GM12874 (cell line): ENCODE results near the gene SERPINB5.
A peak's percentile ranks its signal among the peaks of the same experiment; 100 is the strongest.

ENCODE experiments used
- TF ChIP-seq, protein P1 (sequence below): IDR thresholded peaks from 2 replicates; pipeline ENCODE4 v1.5.1; 2011; ENCODE audit warnings: low read depth, mild to moderate bottlenecking, control low read depth, low read length, moderate library complexity; ENCODE audit not compliant: insufficient read depth

Gene SERPINB5, protein sequence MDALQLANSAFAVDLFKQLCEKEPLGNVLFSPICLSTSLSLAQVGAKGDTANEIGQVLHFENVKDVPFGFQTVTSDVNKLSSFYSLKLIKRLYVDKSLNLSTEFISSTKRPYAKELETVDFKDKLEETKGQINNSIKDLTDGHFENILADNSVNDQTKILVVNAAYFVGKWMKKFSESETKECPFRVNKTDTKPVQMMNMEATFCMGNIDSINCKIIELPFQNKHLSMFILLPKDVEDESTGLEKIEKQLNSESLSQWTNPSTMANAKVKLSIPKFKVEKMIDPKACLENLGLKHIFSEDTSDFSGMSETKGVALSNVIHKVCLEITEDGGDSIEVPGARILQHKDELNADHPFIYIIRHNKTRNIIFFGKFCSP

DNA sequence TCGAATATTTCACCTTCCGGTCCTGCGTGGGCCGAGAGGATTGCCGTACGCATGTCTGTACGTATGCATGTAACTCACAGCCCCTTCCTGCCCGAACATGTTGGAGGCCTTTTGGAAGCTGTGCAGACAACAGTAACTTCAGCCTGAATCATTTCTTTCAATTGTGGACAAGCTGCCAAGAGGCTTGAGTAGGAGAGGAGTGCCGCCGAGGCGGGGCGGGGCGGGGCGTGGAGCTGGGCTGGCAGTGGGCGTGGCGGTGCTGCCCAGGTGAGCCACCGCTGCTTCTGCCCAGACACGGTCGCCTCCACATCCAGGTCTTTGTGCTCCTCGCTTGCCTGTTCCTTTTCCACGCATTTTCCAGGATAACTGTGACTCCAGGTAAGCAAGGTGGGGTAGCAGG is at the start of gene SERPINB5:
Gene SERPINB5, plus strand, starts transcription at position 291 of the 400 bp plus-strand sequence. CDS start 7,471 bp downstream, outside the sequence.
- TF ChIP-seq, protein P1, sequence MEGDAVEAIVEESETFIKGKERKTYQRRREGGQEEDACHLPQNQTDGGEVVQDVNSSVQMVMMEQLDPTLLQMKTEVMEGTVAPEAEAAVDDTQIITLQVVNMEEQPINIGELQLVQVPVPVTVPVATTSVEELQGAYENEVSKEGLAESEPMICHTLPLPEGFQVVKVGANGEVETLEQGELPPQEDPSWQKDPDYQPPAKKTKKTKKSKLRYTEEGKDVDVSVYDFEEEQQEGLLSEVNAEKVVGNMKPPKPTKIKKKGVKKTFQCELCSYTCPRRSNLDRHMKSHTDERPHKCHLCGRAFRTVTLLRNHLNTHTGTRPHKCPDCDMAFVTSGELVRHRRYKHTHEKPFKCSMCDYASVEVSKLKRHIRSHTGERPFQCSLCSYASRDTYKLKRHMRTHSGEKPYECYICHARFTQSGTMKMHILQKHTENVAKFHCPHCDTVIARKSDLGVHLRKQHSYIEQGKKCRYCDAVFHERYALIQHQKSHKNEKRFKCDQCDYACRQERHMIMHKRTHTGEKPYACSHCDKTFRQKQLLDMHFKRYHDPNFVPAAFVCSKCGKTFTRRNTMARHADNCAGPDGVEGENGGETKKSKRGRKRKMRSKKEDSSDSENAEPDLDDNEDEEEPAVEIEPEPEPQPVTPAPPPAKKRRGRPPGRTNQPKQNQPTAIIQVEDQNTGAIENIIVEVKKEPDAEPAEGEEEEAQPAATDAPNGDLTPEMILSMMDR: no peak

DNA sequence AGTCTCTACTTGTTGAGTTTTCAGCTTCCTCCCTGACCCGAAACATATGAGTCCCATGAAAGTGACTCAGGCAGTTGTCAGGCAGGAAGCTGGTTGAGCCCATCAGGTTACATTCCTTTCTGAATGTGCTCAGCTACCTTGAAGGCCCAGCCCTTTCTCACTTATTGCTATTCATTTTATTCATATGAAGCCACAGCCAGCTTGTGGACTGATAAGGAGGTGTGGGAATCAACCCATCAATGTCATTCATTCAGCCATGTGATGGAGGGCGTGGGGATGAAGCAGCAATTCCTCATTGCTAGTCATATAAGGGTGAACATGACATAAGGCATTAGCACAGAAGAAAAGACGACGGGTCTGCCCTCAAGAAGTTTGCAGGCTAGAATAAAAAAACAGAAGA is 49.2 kb upstream of the SERPINB5 start:
- TF ChIP-seq, protein P1: no peak

DNA sequence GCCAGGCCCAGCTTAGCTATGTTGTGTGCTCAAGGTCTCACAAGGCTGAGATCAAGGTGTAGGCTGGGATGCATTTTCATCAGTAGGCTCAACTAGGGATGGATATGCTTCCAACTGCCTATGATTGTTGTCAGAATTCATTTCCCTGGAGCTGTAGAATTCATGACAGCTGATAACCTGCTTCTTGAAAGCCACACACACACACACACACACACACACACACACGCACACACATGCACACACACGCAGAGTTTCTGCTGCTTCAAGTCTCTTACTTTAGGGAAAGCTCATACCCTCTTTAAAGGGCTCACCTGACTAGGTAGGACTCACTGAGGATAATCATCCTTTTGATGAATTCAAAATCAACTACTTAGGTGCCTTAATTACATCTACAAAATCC is 46.2 kb upstream of the SERPINB5 start:
- TF ChIP-seq, protein P1: no peak

DNA sequence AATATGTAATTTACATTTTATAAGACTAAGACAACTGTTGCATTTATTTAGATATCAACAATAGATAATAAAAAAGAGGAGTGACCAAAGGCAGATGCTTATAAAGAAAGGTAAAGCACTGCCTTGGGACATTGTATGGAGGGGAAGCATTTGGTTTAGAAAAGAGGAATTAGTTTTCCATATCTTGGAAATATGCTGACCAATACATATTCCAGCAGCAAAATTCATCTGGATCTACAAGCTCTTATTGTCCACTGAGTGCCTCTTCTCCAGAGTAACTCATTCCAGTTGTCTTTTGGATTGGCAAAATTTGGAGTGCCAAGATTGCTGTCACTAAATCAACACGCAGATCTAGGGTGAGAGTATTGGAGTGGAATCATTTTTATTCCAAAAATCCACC is 45.6 kb upstream of the SERPINB5 start:
- TF ChIP-seq, protein P1: no peak

DNA sequence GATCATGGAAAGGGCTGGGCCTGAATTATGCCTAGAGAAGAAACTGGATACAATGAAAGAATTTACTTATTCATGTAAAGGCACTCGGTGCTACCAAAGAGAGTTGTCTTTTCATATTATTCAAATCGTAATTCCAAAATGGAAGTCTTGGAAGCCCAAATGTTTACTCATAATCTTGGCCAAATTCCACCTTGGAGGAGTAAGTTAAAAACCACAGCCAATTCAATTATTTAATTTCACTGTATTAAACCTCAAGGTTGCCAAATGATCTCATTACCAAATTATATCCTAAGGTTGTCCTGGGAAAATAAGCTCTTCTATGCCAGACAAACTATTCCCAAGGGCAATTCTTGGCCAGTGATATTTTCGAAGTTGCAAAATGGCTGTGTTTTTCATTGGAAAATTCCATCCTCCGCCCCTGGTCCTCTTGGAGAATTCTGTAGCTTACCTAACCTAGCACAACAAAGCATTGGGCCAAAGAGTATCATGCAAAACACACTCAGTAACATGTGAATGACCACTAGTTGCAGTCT is 43.4 kb upstream of the SERPINB5 start:
- TF ChIP-seq, protein P1: no peak

DNA sequence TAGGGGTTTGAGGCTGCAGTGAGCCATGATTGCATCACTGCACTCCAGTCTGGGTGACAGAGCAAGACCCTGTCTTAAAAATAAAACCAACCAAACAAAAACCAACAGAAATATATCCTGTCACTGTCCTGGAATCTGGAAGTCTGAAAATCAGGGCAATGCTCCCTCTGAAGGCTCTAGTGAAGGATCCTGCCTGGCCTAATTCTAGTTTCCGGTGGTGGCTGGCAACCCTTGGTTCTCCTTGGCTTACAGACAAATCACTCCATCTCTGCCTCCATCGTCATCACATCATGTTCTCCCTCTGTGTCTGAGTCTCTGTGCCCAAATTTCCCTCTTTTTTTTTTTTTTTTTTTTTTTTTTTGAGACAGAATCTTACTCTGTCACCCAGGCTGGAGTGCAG is 38.6 kb upstream of the SERPINB5 start:
- TF ChIP-seq, protein P1: no peak

DNA sequence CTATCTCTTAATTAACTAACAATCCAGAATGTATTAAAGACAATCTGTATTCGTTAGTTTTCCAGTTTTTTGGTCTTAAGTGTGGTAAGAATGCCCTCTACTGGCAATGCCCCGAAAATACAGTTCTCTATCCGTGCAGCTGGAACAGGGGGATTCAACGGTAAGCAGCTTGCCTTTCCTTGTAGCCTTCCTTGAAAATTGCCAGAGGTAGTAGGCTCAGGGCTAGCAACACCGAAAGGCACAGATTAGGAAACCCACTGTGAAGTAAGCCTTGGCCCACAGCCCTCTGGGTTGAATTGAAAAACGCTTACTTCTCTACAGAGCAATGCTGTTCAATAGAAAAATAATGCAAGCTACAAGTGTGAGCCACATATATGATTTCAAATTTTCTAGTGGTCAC is 37.4 kb upstream of the SERPINB5 start:
- TF ChIP-seq, protein P1: peak; percentile 66
